AG10803 (cell line): ENCODE results near the gene PRR5.
"Not testable (repeated sequence)": the region's sequence is repeated elsewhere in the genome, so short reads cannot be mapped to it uniquely, and the experiment has no call there.

ENCODE experiments used
- DNase-seq: peaks from one replicate; pipeline ENCODE4 v3.0.0; 2010; ENCODE audit warnings: low read depth
- H3K4me3 ChIP-seq: 2 replicates; pipeline ENCODE4 v1.5.1; 2011; ENCODE audit warnings: mild to moderate bottlenecking, low read length, control low read depth
- CTCF ChIP-seq: conservative IDR thresholded peaks from 2 replicates; pipeline ENCODE4 v1.5.1; 2011; ENCODE audit warnings: mild to moderate bottlenecking, low read length, control low read depth, inconsistent platforms

Gene PRR5

GRCh38 chr22:44741929-44742328, 39.9 kb downstream of the PRR5 start:
- H3K4me3 ChIP-seq, result no peak overlapping the region
- no peak for DNase-seq
- no peak for TF ChIP-seq CTCF

GRCh38 chr22:44743247-44743646, 41.2 kb downstream of the PRR5 start:
- no peak for DNase-seq
- no peak overlapping the region for H3K4me3 ChIP-seq
- no peak for TF ChIP-seq CTCF

- TF ChIP-seq CTCF, result no peak
- peak; percentile 18 for DNase-seq
- no peak overlapping the region for H3K4me3 ChIP-seq
Measured at GRCh38 chr22:44743804-44744211, 41.8 kb downstream of the PRR5 start.

GRCh38 chr22:44745853-44746789, 44.1 kb downstream of the PRR5 start:
- H3K4me3 ChIP-seq, result no peak overlapping the region
- no peak for DNase-seq
- no peak for TF ChIP-seq CTCF

GRCh38 chr22:44747784-44748127, 45.8 kb downstream of the PRR5 start:
- not testable (repeated sequence) for H3K4me3 ChIP-seq, DNase-seq

GRCh38 chr22:44748524-44748923, 46.5 kb downstream of the PRR5 start:
- H3K4me3 ChIP-seq, result no peak overlapping the region
- no peak for TF ChIP-seq CTCF
- no peak for DNase-seq

- no peak overlapping the region for H3K4me3 ChIP-seq
- no peak for DNase-seq
- TF ChIP-seq CTCF, result no peak
Measured at GRCh38 chr22:44750481-44750880, 48.5 kb downstream of the PRR5 start.
